ENCODE data around the gene ETV3. TPM values are rescaled to one million over a fixed set of nuclear protein-coding genes. Genes with fewer than 3 reads are reported as not detected.

ETV3 gene
- 22.7 and 27.1 TPM in 2 replicates for total RNA-seq

DNA sequence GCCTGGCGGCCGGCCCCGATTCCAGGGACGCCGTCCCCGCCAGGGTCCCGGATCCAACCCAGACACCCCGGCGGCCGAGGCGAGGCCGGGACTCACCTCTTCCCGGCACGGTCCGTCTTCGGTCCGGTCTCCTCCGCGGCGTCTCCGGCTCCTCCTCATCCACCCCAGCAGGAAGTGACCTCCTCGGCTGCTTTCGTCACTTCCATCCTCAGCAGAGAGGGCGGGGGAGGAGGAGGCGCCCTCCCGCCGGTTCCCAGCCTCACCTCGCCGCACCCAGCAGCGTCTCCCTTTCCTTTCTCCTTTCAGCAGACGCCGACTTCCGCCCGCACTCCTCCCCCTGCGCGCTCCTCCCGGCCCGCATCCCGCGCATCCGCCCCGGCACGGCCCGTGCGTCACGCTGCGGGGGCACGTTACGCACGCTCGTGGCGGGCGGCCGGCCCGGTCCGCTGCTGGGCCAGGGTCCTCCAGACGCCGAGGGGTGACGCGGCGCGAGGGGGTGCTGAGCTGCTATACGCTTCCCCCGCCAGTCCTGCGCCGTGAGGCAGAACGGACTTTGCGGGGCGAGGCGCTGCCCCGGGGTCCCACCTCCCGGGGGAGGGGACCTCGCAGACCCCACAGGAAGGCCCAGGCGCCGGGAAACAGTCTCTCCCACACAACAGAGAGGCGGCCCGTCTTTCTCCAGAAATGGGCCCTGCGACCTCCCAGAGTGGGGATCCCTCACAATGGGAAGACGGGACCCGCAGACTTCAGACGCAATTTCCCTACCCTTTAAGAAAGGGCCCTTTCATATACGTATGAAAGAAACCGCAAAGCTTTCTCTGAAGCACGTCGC is at the start of gene ETV3:
Gene ETV3, minus strand, starts transcription at position 176 of the 832 bp plus-strand sequence. CDS start 2,043 bp downstream, outside the sequence.

DNA sequence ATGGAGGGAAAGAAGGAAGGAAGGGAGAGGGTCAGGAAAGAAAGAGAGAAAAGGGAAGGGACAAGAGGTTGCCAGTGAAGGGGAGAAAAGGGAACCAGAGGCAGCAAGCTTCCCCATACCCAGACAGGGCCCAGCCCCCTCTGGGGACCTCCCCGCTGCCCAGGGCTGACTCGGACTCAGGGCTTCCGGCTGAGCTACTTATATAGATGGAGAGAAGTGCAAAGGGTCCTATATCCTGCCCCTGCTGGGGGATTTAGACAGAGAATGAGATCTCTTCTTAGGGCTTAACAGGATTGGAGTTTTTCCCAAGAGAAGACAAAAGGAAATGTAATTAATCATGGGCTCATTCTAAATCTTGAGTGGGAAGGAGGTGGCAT is 38.6 kb downstream of the ETV3 start, which contains the start of gene ETV3L:
Gene ETV3L, minus strand, starts transcription at position 176 of the 377 bp plus-strand sequence. CDS start 285 bp downstream, outside the sequence.

Other genes with a start within 250 kb of the ETV3 start
- gene PEAR1, start 244.7 kb downstream of the ETV3 start, total RNA-seq = 4.3 and 5.0 TPM in 2 replicates
- gene LRRC71, start 217.8 kb downstream of the ETV3 start, total RNA-seq = under 0.01 TPM in 1 of 2 replicates, not detected in the other
- 52.0 and 70.6 TPM in 2 replicates for gene ARHGEF11, start 92.7 kb downstream of the ETV3 start, total RNA-seq
- not detected in 2 replicates for gene ETV3L, start 38.6 kb downstream of the ETV3 start, total RNA-seq

Measured in hair follicle dermal papilla cell (primary cell).